Aorta (tissue), 5 donors: ENCODE results near the gene CD82. TPM values are rescaled to one million over a fixed set of nuclear protein-coding genes. Genes with fewer than 3 reads are reported as not detected.

Experiments
- ATAC-seq: fragments of 200-7000 bp; cut with Tn5 transposase; one replicate; pipeline ENCODE4 v1.9.1; 2022; ENCODE audit warnings: moderate library complexity; ENCODE audit not compliant: low FRiP score
- DNase-seq, 2 donors: peaks; one replicate each; pipeline ENCODE4 v3.0.0-alpha.2; 2020
- H3K27ac ChIP-seq, 2 donors: one replicate each; pipeline ENCODE4 v1.5.1; 2013; ENCODE audit warnings: low read length in 2 of 2, mild to moderate bottlenecking in 2 of 2, moderate library complexity in 2 of 2, control low read depth in 1 of 2, inconsistent platforms in 1 of 2, low read depth in 1 of 2
- H3K27me3 ChIP-seq, 2 donors: one replicate each; pipeline ENCODE4 v1.6.1; 2013; ENCODE audit warnings: control low read depth in 1 of 2, low read length in 1 of 2, mild to moderate bottlenecking in 1 of 2, moderate library complexity in 1 of 2; ENCODE audit not compliant: insufficient read depth in 2 of 2, control insufficient read depth in 1 of 2
- H3K36me3 ChIP-seq, 2 donors: one replicate each; pipeline ENCODE4 v1.6.1; 2013; ENCODE audit warnings: control low read depth in 1 of 2, low read length in 1 of 2, mild to moderate bottlenecking in 1 of 2; ENCODE audit not compliant: insufficient read depth in 2 of 2, control insufficient read depth in 1 of 2
- H3K4me1 ChIP-seq, 2 donors: one replicate each; pipeline ENCODE4 v1.6.1; 2013; ENCODE audit warnings: low read length in 2 of 2, control low read depth in 1 of 2, mild to moderate bottlenecking in 1 of 2, moderate library complexity in 1 of 2; ENCODE audit not compliant: insufficient read depth in 2 of 2, control insufficient read depth in 1 of 2
- H3K4me3 ChIP-seq, 2 donors: one replicate each; pipeline ENCODE4 v1.5.1; 2013; ENCODE audit warnings: low read length in 2 of 2, control low read depth in 1 of 2, mild to moderate bottlenecking in 1 of 2
- H3K9me3 ChIP-seq: one replicate; pipeline ENCODE4 v1.6.1; 2013; ENCODE audit warnings: mild to moderate bottlenecking, low read length; ENCODE audit not compliant: control insufficient read depth
- WGBS, 2 donors: extraction: QIAGEN DNeasy Blood & Tissue Kit; methylation state at CpG; one replicate each; pipeline ENCODE4 v1.1.7; 2013; 5-methylcytosine and 5-hydroxymethylcytosine counted together
- intact Hi-C, 2 donors: fragments of 100-400 bp; cut with DNase I; formaldehyde crosslinking; loops; one replicate each; pipeline versions ENCODE4 v1.14.2 to v1.15.0; 2022
- polyA plus RNA-seq, 2 donors: library from polyadenylated mRNA; stranded (reverse); fragments of 200-250 nt; gene quantifications; one replicate each; pipeline ENCODE4 v1.2.3, GENCODE V29; 2013
- total RNA-seq, 2 donors: library from RNA; stranded (reverse); fragmentation: NEBNext Ultra II Directional; extraction: Animal tissue kit (Norgen Biotek cat#: 25700); gene quantifications; one replicate each; pipeline ENCODE4 v1.2.1, GENCODE V29; 2021
- donor health status: healthy with polysubstance abuse.
- donor health status: Bipolar disorder and iron deficiency.
- donor health status: DM: no; HTN: no; CAD: no.
- donor health status: DM: no; HTN: no; CAD: no.
- donor health status: DM: yes; HTN: yes; CAD: no.

Gene CD82
- total and polyA plus RNA-seq, 4 donors: 21.0 to 64.6 (median 46.1) TPM

DNA sequence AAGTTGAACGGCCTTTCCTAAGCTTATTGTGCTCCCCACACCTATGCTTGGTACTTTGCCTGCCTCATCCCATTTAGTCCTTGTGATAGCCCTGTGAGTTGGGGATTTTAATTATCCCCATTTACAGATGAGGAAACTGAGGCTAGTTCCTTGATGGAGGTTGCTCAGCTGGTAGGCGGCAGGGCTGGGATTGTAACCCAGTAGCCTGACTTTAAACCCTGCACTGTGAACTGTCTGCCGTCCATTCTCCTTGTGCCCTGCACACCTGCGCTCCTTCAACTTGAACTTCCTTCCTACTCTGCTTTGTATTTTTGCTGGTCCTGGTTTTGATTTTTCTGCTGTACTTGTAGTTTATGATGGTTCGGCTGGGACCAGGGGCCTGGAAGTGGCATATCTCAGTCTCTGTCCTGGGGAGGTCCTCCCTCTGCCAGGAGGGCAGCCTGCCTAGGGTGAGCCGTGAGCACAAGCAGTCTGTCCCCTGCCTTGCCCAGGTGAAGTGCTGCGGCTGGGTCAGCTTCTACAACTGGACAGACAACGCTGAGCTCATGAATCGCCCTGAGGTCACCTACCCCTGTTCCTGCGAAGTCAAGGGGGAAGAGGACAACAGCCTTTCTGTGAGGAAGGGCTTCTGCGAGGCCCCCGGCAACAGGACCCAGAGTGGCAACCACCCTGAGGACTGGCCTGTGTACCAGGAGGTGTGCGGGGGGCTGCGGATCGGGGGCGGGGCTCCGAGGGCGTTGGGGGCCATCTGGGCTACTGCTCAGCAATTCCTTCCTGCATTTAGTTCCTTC, 52.4 kb downstream of the CD82 start:
- Histone ChIP-seq H3K9me3 (no peaks in the 10 kb centered on the region), H3K4me3 (no peak overlapping the region), H3K27me3 (no peaks in the 10 kb centered on the region), H3K4me1 (no peaks in the 10 kb centered on the region), H3K27ac (no peak overlapping the region), H3K36me3 (no peaks in the 10 kb centered on the region)
- DNase-seq: peak; percentile 42 to 70
- no peak for ATAC-seq
- intact Hi-C loops: loop anchor here (1.0 kb wide), 1 partner anchor 62 kb away; no protein-coding TSS in a partner anchor
- 89 to 93% methylated on average over 18 of the region's 18 CpGs for WGBS, 2 donors

DNA sequence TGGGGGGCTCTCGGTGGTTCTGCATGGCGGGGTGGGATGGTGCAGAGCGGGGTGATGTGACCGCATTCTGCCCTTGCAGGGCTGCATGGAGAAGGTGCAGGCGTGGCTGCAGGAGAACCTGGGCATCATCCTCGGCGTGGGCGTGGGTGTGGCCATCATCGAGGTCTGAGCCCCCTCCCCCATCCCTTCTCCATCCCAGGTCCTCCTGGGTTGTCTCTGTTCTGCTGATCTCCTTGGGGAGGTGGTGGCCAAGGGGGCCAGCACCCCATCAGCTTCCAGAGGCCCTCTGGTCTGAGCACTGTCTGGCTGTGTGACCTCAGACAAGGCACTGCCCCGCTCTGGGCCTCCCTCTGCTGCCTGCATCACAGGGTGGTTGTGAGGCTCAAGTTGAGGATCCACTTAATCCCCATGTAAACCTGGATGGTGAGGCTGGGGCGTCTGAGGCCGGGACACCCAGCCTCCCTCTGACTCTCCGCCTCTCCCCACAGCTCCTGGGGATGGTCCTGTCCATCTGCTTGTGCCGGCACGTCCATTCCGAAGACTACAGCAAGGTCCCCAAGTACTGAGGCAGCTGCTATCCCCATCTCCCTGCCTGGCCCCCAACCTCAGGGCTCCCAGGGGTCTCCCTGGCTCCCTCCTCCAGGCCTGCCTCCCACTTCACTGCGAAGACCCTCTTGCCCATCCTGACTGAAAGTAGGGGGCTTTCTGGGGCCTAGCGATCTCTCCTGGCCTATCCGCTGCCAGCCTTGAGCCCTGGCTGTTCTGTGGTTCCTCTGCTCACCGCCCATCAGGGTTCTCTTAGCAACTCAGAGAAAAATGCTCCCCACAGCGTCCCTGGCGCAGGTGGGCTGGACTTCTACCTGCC, 53.3 kb downstream of the CD82 start:
- H3K4me1 ChIP-seq: no peaks in the 10 kb centered on the region
- DNase-seq (peak; percentile 33 to 74), ATAC-seq (no peak)
- H3K4me3 ChIP-seq: no peak overlapping the region
- 90 to 96% methylated on average over 20 to 22 of the region's 22 CpGs for WGBS, 2 donors
- no peaks in the 10 kb centered on the region for H3K27me3 ChIP-seq
- H3K36me3 ChIP-seq: no peaks in the 10 kb centered on the region
- intact Hi-C loops: no loop called here
- no peaks in the 10 kb centered on the region for H3K9me3 ChIP-seq
- H3K27ac ChIP-seq: no peak overlapping the region

- 85 to 95% methylated on average over 5 of the region's 5 CpGs for WGBS, 2 donors
Observed at GRCh38 chr11:44620328-44620725, 54.9 kb downstream of the CD82 start.

DNA sequence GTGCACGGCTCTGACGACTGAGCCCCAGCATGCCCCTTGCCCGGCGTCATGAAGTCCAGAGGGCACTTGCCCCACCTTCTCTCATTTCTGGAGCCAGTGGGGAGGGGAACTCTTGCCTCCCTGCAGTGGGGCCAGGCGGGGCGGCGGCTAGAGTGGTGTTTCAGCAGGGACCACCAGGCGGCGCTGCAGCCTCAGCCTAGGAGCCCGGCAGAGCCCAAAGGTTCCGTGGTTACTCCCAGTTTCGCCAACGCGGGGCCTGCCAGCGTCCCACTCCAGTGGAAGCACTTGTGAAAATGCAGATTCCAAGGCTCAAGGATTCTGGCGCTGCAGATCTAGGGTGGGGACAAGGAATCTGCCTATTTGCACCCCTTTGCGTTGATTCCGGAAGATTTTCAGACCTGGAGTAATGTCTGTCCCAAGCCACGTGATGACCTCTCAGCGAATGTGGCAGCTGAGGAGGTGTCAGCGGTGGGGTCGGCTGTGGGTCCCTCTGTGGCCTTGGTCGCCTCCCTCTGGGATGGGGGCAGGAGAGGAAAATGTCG, 55.7 kb downstream of the CD82 start:
- no peaks in the 10 kb centered on the region for H3K9me3 ChIP-seq
- H3K27me3 ChIP-seq: no peaks in the 10 kb centered on the region
- no peaks in the 10 kb centered on the region for H3K4me1 ChIP-seq
- intact Hi-C loops: loop anchor here (1.0 to 10.0 kb wide), 5 partner anchors 106 to 484 kb away; partner anchors contain the start of gene TSPAN18 (in 2 of the 2)
- ATAC-seq: peak; percentile 89
- H3K36me3 ChIP-seq: no peaks in the 10 kb centered on the region
- 25 to 27% methylated on average over 24 of the region's 24 CpGs for whole genome bisulfite sequencing, 2 donors
- H3K4me3 ChIP-seq: no peak overlapping the region
- no peak overlapping the region for H3K27ac ChIP-seq
- peak; percentile 81 to 95 for DNase-seq

More at GRCh38 chr11:44620328-44620725, 54.9 kb downstream of the CD82 start:
- Histone ChIP-seq H3K9me3 (no peaks in the 10 kb centered on the region), H3K4me3 (no peak overlapping the region), H3K36me3 (no peaks in the 10 kb centered on the region), H3K27ac (no peak overlapping the region), H3K4me1 (no peaks in the 10 kb centered on the region), H3K27me3 (no peaks in the 10 kb centered on the region)
- ATAC-seq (no peak), DNase-seq (peak; percentile 23 to 59)
- intact Hi-C loops: loop anchor here (5.0 to 10.0 kb wide), 3 partner anchors 107 to 484 kb away; partner anchors contain the start of gene TSPAN18 (in 2 of the 2)

GRCh38 chr11:44621784-44622183, 56.3 kb downstream of the CD82 start:
- DNase-seq (peak in 1 of 2 donors; percentile 45), ATAC-seq (no peak)
- intact Hi-C loops: loop anchor here (1.0 to 10.0 kb wide), 6 partner anchors 106 to 483 kb away; partner anchors contain the start of gene TSPAN18 (in 2 of the 2)
- no peaks in the 10 kb centered on the region for H3K9me3 ChIP-seq
- no peak overlapping the region for H3K27ac ChIP-seq
- 86 to 87% methylated on average over 8 of the region's 8 CpGs for WGBS, 2 donors
- no peaks in the 10 kb centered on the region for H3K4me1 ChIP-seq
- no peak overlapping the region for H3K4me3 ChIP-seq
- no peaks in the 10 kb centered on the region for H3K36me3 ChIP-seq
- H3K27me3 ChIP-seq: no peaks in the 10 kb centered on the region

DNA sequence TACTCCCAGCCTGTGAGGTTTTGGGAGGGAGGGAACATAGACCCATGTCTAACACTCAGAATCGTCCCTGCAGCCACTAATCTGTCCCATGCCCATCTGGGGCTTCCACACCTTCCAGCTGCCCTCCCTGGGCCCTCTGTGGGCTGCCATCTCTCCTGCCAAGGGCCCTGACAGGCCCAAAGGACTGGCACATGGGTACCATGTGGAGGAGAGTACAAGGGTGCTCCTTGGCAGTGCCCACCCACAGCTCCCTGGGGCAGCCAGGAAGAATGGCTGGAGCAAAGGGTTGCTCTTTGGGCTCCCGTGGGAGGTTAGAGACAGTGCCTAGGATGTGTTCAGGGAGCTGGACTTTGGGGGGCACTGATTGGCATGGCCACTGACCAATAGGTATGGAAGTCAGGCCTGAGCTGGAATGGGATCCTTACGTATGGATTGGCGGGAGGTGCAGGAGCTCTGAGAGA, 56.8 kb downstream of the CD82 start:
- ATAC-seq (no peak), DNase-seq (peak; percentile 29 to 49)
- H3K27ac ChIP-seq: no peak overlapping the region
- 94 to 95% methylated on average over 4 of the region's 4 CpGs for WGBS, 2 donors
- no peaks in the 10 kb centered on the region for H3K36me3 ChIP-seq
- no peak overlapping the region for H3K4me3 ChIP-seq
- no peaks in the 10 kb centered on the region for H3K9me3 ChIP-seq
- no peaks in the 10 kb centered on the region for H3K4me1 ChIP-seq
- H3K27me3 ChIP-seq: no peaks in the 10 kb centered on the region
- intact Hi-C loops: loop anchor here (2.0 to 10.0 kb wide), 4 partner anchors 105 to 483 kb away; partner anchors contain the start of gene TSPAN18 (in 2 of the 2)

DNA sequence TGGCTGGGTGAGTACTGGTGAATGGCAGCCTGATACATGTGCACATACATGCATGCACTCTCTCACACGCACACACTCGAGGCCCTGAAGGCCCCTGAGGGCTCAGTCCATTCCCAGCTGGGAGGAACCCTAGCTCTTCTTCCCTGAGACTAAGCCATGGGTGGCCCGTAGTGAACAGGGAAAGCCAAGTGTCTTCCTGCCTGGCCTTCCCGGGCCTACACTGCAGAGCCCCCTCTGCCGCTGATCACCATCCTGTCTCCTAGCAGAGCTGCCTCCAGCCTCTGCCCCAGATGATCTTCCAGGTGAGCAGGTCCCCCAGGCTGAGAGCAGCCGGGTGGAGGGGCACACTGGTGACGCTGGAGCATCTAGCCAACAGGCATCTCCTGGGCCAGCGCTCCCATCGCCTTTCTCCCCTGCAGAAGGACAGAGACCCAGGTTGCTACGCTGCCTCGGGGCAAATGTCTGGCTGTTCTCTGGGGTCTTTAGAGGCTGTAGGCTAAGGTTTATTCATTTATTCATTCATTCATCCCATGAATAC, 57.3 kb downstream of the CD82 start:
- H3K4me3 ChIP-seq: no peak overlapping the region
- no peaks in the 10 kb centered on the region for H3K4me1 ChIP-seq
- WGBS, 2 donors: 96 to 100% methylated on average over 11 of the region's 11 CpGs
- H3K36me3 ChIP-seq: no peaks in the 10 kb centered on the region
- DNase-seq (peak; percentile 41 to 73), ATAC-seq (no peak)
- intact Hi-C loops: loop anchor here (2.0 to 10.0 kb wide), 4 partner anchors 105 to 482 kb away; partner anchors contain the start of gene TSPAN18 (in 2 of the 2)
- H3K27me3 ChIP-seq: no peaks in the 10 kb centered on the region
- no peak overlapping the region for H3K27ac ChIP-seq
- H3K9me3 ChIP-seq: no peaks in the 10 kb centered on the region

- Histone ChIP-seq H3K27me3 (no peaks in the 10 kb centered on the region), H3K9me3 (no peaks in the 10 kb centered on the region), H3K4me1 (no peaks in the 10 kb centered on the region), H3K36me3 (no peaks in the 10 kb centered on the region), H3K27ac (no peak overlapping the region), H3K4me3 (no peak overlapping the region)
- intact Hi-C loops: loop anchor here (2.0 to 10.0 kb wide), 4 partner anchors 104 to 481 kb away; partner anchors contain the start of gene TSPAN18 (in 2 of the 2)
- ATAC-seq: no peak
- peak; percentile 31 to 51 for DNase-seq
- WGBS, 2 donors: 89% methylated on average over 10 of the region's 10 CpGs
Observed at GRCh38 chr11:44623341-44623730, 57.9 kb downstream of the CD82 start.
